HEK293 (cell line): ENCODE measurements around the gene TMEM11.

Experiments
- ZNF629 ChIP-seq: fragments of 450-650 bp; formaldehyde crosslinking; IDR thresholded peaks from 2 replicates; pipeline ENCODE4 v1.5.1; 2017; ENCODE audit warnings: missing biosample characterization, missing genetic modification characterization
- TF ChIP-seq, protein P1 (sequence below): fragments of 450-650 bp; formaldehyde crosslinking; IDR thresholded peaks from 2 replicates; pipeline ENCODE4 v1.5.1; 2016; ENCODE audit warnings: missing biosample characterization, missing genetic modification characterization
- TF ChIP-seq, protein P2 (sequence below): fragments of 450-650 bp; formaldehyde crosslinking; IDR thresholded peaks from 2 replicates; pipeline ENCODE4 v1.5.1; 2016; ENCODE audit warnings: missing biosample characterization, missing genetic modification characterization

DNA sequence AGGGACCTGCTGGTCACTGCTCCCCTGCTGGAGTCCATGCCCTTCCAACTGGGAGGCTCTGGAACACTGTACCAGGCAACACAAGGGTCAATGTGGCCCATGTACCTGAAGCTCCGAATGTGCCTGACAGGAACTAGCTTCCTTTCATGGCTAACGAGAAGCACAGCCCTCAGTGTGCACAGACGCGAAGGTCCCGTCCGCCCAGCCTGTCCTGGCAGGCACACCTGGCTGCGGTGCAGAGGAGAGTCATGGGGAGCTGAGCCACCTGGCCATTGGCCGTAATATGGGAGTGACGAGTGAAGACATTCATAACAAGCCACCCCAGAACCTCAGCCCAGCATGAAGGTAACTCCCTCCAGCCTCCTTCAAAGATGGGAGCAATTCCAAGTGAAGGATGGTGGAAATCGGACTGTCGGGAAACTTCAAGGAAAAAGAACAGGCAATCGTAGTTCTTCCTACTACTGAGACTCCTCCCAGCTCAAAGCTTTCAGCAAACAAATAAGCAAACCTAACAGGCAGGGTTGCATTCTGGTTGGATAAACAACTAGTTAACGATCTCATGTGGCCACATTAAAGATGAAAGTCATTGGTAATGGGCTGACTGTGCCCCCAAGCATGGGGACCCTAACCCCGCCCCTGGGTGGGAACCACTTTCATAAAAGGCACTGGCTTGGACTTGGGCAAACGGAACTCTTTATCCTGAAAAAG is 13.2 kb downstream of the TMEM11 start:
- TF ChIP-seq, protein P1, sequence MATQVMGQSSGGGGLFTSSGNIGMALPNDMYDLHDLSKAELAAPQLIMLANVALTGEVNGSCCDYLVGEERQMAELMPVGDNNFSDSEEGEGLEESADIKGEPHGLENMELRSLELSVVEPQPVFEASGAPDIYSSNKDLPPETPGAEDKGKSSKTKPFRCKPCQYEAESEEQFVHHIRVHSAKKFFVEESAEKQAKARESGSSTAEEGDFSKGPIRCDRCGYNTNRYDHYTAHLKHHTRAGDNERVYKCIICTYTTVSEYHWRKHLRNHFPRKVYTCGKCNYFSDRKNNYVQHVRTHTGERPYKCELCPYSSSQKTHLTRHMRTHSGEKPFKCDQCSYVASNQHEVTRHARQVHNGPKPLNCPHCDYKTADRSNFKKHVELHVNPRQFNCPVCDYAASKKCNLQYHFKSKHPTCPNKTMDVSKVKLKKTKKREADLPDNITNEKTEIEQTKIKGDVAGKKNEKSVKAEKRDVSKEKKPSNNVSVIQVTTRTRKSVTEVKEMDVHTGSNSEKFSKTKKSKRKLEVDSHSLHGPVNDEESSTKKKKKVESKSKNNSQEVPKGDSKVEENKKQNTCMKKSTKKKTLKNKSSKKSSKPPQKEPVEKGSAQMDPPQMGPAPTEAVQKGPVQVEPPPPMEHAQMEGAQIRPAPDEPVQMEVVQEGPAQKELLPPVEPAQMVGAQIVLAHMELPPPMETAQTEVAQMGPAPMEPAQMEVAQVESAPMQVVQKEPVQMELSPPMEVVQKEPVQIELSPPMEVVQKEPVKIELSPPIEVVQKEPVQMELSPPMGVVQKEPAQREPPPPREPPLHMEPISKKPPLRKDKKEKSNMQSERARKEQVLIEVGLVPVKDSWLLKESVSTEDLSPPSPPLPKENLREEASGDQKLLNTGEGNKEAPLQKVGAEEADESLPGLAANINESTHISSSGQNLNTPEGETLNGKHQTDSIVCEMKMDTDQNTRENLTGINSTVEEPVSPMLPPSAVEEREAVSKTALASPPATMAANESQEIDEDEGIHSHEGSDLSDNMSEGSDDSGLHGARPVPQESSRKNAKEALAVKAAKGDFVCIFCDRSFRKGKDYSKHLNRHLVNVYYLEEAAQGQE (tag by site-specific recombination) = no peak
- TF ChIP-seq, protein P2, sequence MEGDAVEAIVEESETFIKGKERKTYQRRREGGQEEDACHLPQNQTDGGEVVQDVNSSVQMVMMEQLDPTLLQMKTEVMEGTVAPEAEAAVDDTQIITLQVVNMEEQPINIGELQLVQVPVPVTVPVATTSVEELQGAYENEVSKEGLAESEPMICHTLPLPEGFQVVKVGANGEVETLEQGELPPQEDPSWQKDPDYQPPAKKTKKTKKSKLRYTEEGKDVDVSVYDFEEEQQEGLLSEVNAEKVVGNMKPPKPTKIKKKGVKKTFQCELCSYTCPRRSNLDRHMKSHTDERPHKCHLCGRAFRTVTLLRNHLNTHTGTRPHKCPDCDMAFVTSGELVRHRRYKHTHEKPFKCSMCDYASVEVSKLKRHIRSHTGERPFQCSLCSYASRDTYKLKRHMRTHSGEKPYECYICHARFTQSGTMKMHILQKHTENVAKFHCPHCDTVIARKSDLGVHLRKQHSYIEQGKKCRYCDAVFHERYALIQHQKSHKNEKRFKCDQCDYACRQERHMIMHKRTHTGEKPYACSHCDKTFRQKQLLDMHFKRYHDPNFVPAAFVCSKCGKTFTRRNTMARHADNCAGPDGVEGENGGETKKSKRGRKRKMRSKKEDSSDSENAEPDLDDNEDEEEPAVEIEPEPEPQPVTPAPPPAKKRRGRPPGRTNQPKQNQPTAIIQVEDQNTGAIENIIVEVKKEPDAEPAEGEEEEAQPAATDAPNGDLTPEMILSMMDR (tag by site-specific recombination) = no peak
- TF ChIP-seq ZNF629 (tag by site-specific recombination) = no peak
